Gastroesophageal sphincter (tissue), 4 donors: ENCODE results near the gene FAM83D. TPM values are rescaled to one million over a fixed set of nuclear protein-coding genes. Genes with fewer than 3 reads are reported as not detected.

Source experiments
- ATAC-seq: fragments of 150-250 bp; one replicate; pipeline ENCODE4 v1.9.1; 2016; ENCODE audit warnings: mild to moderate bottlenecking, moderate library complexity
- H3K27ac ChIP-seq, 4 donors: fragments of 200-600 bp; sonication (generic) in 3 of 4; 1 replicate in 3 of 4; 2 replicates in 1 of 4; pipeline ENCODE4 v1.5.1; 2016 to 2019
- H3K27me3 ChIP-seq: fragments of 200-600 bp; sonication (generic); one replicate; pipeline ENCODE4 v1.5.1; 2019
- H3K36me3 ChIP-seq, 2 donors: fragments of 200-600 bp; sonication (generic); one replicate each; pipeline ENCODE4 v1.5.1; 2019; ENCODE audit warnings: control low read depth in 1 of 2
- H3K4me1 ChIP-seq, 3 donors: fragments of 200-600 bp; sonication (generic); 1 replicate in 2 of 3; 2 replicates in 1 of 3; pipeline ENCODE4 v1.5.1; 2016 to 2019; ENCODE audit warnings: control low read depth in 2 of 3
- H3K4me3 ChIP-seq, 2 donors: fragments of 200-600 bp; sonication (generic); one replicate each; pipeline ENCODE4 v1.5.1; 2019; ENCODE audit warnings: mild to moderate bottlenecking in 1 of 2, moderate library complexity in 1 of 2
- H3K9me3 ChIP-seq, 3 donors: fragments of 200-600 bp; sonication (generic); one replicate each; pipeline ENCODE4 v1.5.1; 2017 to 2019; ENCODE audit warnings: control low read depth in 2 of 3
- CTCF ChIP-seq, 4 experiments: fragments of 200-600 bp in 2 of 4; fragments of 450-650 bp in 2 of 4; sonication (generic) in 1 of 4; IDR thresholded peaks; one replicate each; pipeline ENCODE4 v1.5.1; 2017 to 2019; ENCODE audit warnings: antibody characterized with exemption in 4 of 4, mild to moderate bottlenecking in 2 of 4, moderate library complexity in 2 of 4
- EP300 ChIP-seq: sonication (generic); formaldehyde crosslinking; IDR thresholded peaks from one replicate; pipeline ENCODE4 v1.6.1; 2017; ENCODE audit warnings: antibody characterized with exemption, mild to moderate bottlenecking
- POLR2A ChIP-seq, 2 donors: fragments of 450-650 bp; IDR thresholded peaks; one replicate each; pipeline ENCODE4 v1.6.1; 2017; ENCODE audit warnings: antibody characterized with exemption in 2 of 2, mild to moderate bottlenecking in 2 of 2, moderate library complexity in 1 of 2
- POLR2AphosphoS5 ChIP-seq: sonication (generic); formaldehyde crosslinking; IDR thresholded peaks from one replicate; pipeline ENCODE4 v1.6.1; 2017; ENCODE audit warnings: antibody characterized with exemption
- WGBS, 2 donors: methylation state at CpG; one replicate each; pipeline ENCODE4 v1.1.5; 2018; ENCODE audit warnings: low coverage in 1 of 2; 5-methylcytosine and 5-hydroxymethylcytosine counted together
- small RNA-seq, 4 donors: library from RNA; depleted of rRNA; stranded (forward); fragments of <200 nt; gene quantifications; one replicate each; pipeline ENCODE3, GENCODE V24; 2016
- total RNA-seq, 4 donors: library from RNA; depleted of rRNA; stranded (reverse); fragments of >200 nt; gene quantifications; one replicate each; pipeline ENCODE4 v1.1.0, GENCODE V29; 2016

FAM83D gene
- total RNA-seq, 4 donors from 2014 or later: 62.7 to 240 (median 158) TPM

DNA sequence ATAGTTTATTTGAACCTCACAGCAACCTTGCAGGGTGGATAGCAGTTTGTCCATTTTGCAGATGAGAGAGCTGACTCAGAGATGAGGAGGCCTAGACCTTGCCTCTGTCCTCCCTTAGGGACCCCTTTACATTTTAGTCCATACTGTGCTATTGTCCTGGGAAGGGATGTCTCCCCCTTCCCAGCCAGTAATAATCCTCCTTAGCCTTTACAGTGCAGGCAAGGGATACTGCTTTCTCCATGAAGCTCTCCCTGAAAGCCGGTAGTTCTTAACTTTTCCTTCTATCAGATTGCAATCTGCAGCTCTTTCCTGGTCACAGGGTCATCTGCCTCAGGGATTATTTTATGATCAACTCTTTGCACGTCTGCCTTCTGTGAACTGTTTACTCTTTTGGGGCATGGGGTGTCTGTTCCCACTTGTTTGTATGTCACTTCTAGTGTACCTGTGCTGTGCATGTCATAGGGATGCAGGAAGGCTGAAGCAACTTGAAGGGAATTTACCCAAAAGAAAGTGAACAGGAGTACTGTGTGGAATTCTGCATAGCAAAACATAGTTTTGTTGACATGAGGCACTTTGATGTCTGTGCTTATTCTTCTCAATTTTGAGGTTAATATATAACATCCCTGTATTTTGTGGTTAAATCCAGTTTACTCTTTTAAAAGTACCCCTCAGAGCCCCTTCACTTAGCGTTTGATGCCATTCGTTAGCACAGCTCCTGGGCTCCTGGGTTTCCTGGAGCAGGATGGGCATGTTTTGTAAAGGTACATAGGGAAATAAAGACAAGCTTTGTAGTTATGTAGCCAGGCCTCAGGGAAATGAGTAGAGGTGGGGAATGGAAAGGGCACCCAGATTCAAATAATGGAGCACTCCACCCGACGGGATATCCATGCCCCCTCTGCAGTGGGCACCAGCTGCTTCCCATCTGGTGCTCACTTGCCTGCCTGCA lies 74.0 kb downstream of the FAM83D start:
- H3K36me3 ChIP-seq: peaks cover 3 to 98% of the 10 kb centered on the region in 2 donors
- no peaks in the 10 kb centered on the region for H3K27me3 ChIP-seq
- peaks cover 0 to 10% (median 0%) of the 10 kb centered on the region in 3 donors for H3K4me1 ChIP-seq
- WGBS, 2 donors: 88 to 90% methylated on average over 2 to 6 of the region's 6 CpGs
- no peak overlapping the region for H3K27ac ChIP-seq
- no peak overlapping the region for H3K4me3 ChIP-seq
- ATAC-seq: no peak
- TF ChIP-seq CTCF (IDR thresholded peaks at IDR 0.05): no peak
- TF ChIP-seq EP300: no peak
- no peak for TF ChIP-seq POLR2AphosphoS5
- TF ChIP-seq POLR2A (IDR thresholded peaks at IDR 0.05): no peak
- no peaks in the 10 kb centered on the region for H3K9me3 ChIP-seq

Small RNAs within 50 kb of the gene (small RNA-seq; reads per million reads assigned to genes)
- gene AL023803.1: 0 reads per million in 4 donors

Other genes with a start within 250 kb of the FAM83D start
- gene SLC32A1, start 201.9 kb upstream of the FAM83D start, total RNA-seq: not detected
- 10 to 100 TPM in 1 of 4 donors, 1 to 10 TPM in 3; 7.8 to 13.9 (median 8.6) TPM for gene ACTR5, start 178.0 kb upstream of the FAM83D start, total RNA-seq
- gene PPP1R16B, start 120.7 kb upstream of the FAM83D start, total RNA-seq: 1 to 10 TPM; 4.1 to 10.0 (median 5.5) TPM
- gene DHX35, start 35.9 kb downstream of the FAM83D start, total RNA-seq: 10 to 100 TPM; 23.0 to 34.1 (median 25.6) TPM